Upper lobe of left lung (tissue), 6 donors: ENCODE measurements around the gene VDAC2. TPM values are rescaled to one million over a fixed set of nuclear protein-coding genes. Genes with fewer than 3 reads are reported as not detected.

ENCODE experiments used
- ATAC-seq, 2 donors: fragments of 200-7000 bp; cut with Tn5 transposase; one replicate each; pipeline ENCODE4 v1.9.1; 2022; ENCODE audit warnings: mild to moderate bottlenecking in 2 of 2, moderate library complexity in 2 of 2; ENCODE audit not compliant: low FRiP score in 2 of 2
- DNase-seq, 2 donors: peaks; one replicate each; pipeline ENCODE4 v3.0.0-alpha.2; 2019 to 2020
- H3K27ac ChIP-seq, 4 donors: fragments of 200-600 bp; sonication (generic); one replicate each; pipeline ENCODE4 v1.5.1; 2016 to 2019
- H3K27me3 ChIP-seq, 4 donors: fragments of 200-600 bp; sonication (generic); one replicate each; pipeline ENCODE4 v1.5.1; 2017 to 2019
- H3K36me3 ChIP-seq, 4 donors: fragments of 200-600 bp; sonication (generic); one replicate each; pipeline ENCODE4 v1.5.1; 2016 to 2019
- H3K4me1 ChIP-seq, 4 donors: fragments of 200-600 bp; sonication (generic); one replicate each; pipeline ENCODE4 v1.5.1; 2018 to 2019
- H3K4me3 ChIP-seq, 4 donors: fragments of 200-600 bp; sonication (generic); one replicate each; pipeline ENCODE4 v1.5.1; 2017 to 2019; ENCODE audit warnings: mild to moderate bottlenecking in 2 of 4, moderate library complexity in 1 of 4
- H3K9me3 ChIP-seq, 4 donors: fragments of 200-600 bp; sonication (generic); one replicate each; pipeline ENCODE4 v1.5.1; 2018 to 2019
- EP300 ChIP-seq, 4 donors: sonication (generic); formaldehyde crosslinking; IDR thresholded peaks; one replicate each; pipeline ENCODE4 v1.5.1; 2017; ENCODE audit warnings: antibody characterized with exemption in 4 of 4, control low read depth in 2 of 4
- POLR2A ChIP-seq, 4 donors: fragments of 450-650 bp; IDR thresholded peaks; one replicate each; pipeline ENCODE4 v1.5.1; 2016 to 2017; ENCODE audit warnings: antibody characterized with exemption in 4 of 4, mild to moderate bottlenecking in 2 of 4
- POLR2AphosphoS5 ChIP-seq, 2 donors: sonication (generic); formaldehyde crosslinking; IDR thresholded peaks; one replicate each; pipeline ENCODE4 v1.5.1; 2017; ENCODE audit warnings: antibody characterized with exemption in 2 of 2
- WGBS, 2 donors: methylation state at CpG; one replicate each; pipeline ENCODE4 v1.1.5; 2017 to 2018; 5-methylcytosine and 5-hydroxymethylcytosine counted together
- total RNA-seq, 6 donors: library from RNA; depleted of rRNA in 4 of 6; stranded (reverse); fragments of >200 nt in 4 of 6; gene quantifications; one replicate each; pipeline versions ENCODE4 v1.1.0 to v1.2.1, GENCODE V29; 2016 to 2021
- TF ChIP-seq, protein P1 (sequence below), 6 experiments: fragments of 450-650 bp in 4 of 6; fragments of 200-600 bp in 2 of 6; sonication (generic) in 2 of 6; IDR thresholded peaks; one replicate each; pipeline ENCODE4 v1.5.1; 2016 to 2019; ENCODE audit warnings: antibody characterized with exemption in 6 of 6
- donor health status: DM: no; HTN: no; CAD: no; lungs with moderate emphysema.
- donor health status: DM: no; HTN: yes; CAD: no; lungs with severe emphysema.

Gene VDAC2
- total RNA-seq, 6 donors from 2014 or later: 54.5 to 137 (median 98.8) TPM

DNA sequence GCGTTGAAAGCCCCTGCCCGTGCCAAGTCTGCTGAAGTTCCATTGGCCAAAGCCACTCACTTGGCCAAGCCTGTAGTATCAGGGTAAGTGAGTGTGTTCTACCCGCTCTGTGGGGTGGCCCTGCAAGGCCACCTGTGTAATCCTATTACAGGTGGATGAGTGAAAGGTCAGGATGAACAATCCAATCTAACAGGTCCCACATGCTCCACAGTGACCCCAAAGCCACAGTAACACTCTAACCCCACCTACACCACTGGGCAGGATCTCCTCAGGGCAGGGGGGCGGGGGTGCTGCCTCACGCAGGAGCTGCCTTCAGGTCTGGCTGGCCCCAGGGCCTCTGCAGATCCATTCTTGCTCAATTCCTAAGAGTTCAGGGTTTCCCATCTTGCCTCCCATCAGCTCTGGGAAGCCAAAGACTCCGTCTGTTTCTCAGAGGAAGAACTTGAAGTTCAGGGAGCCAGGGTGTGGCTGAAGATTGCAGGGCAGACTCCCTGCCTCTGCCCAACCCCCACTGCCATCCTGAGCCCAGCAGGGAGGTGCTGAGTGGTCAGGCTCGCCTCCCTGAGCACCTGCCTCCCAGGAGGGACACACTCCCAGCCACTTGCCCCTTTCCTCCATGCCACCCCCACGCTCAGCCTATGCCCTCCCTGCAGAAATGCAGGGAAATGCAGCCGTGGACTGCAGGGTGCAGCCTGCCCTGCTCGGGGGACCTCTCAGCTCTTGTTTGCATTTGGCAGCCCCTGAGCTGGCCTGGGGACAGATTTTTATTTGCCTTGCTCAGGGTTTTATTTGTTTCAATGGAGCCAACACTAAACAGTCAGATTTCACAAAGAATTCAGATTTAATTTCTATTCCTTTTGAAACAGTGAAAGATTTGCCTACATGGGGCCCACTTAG, 35.0 kb downstream of the VDAC2 start:
- DNase-seq (peak; percentile 41 to 72), ATAC-seq (no peak)
- H3K27ac ChIP-seq: no peak overlapping the region
- 71 to 72% methylated on average over 4 to 10 of the region's 10 CpGs for WGBS, 2 donors
- peaks cover 0 to 13% (median 3%) of the 10 kb centered on the region in 4 donors for H3K4me1 ChIP-seq
- H3K4me3 ChIP-seq: no peak overlapping the region
- H3K36me3 ChIP-seq: no peaks in the 10 kb centered on the region
- H3K9me3 ChIP-seq: no peaks in the 10 kb centered on the region
- no peaks in the 10 kb centered on the region for H3K27me3 ChIP-seq
- TF ChIP-seq EP300 (IDR thresholded peaks at IDR 0.05): no peak

DNA sequence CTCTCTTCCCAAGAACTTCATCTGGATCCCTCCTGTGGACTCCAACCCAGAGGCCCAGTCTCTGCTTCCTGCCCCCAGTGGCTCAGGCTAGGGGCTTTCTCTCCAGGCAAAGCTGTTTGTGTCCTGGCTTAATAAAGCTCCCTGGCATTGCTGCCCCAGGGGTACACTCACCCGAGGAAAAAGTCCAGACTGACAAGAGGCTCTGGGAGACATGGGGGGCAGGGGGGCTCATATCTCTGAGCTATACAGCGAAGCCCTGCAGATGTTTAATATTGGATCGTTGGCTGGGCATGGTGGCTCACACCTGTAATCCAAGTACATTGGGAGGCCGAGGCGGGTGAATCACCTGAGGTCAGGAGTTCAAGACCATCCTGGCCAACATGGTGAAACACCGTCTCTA, 35.9 kb downstream of the VDAC2 start:
- Histone ChIP-seq H3K27ac (no peak overlapping the region), H3K9me3 (no peaks in the 10 kb centered on the region), H3K36me3 (no peaks in the 10 kb centered on the region), H3K4me3 (no peak overlapping the region), H3K4me1 (peaks cover 0 to 13% (median 3%) of the 10 kb centered on the region in 4 donors), H3K27me3 (no peaks in the 10 kb centered on the region)
- WGBS, 2 donors: 89 to 96% methylated on average over 6 of the region's 6 CpGs
- ATAC-seq (no peak), DNase-seq (no peak)
- TF ChIP-seq, protein P1, sequence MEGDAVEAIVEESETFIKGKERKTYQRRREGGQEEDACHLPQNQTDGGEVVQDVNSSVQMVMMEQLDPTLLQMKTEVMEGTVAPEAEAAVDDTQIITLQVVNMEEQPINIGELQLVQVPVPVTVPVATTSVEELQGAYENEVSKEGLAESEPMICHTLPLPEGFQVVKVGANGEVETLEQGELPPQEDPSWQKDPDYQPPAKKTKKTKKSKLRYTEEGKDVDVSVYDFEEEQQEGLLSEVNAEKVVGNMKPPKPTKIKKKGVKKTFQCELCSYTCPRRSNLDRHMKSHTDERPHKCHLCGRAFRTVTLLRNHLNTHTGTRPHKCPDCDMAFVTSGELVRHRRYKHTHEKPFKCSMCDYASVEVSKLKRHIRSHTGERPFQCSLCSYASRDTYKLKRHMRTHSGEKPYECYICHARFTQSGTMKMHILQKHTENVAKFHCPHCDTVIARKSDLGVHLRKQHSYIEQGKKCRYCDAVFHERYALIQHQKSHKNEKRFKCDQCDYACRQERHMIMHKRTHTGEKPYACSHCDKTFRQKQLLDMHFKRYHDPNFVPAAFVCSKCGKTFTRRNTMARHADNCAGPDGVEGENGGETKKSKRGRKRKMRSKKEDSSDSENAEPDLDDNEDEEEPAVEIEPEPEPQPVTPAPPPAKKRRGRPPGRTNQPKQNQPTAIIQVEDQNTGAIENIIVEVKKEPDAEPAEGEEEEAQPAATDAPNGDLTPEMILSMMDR (IDR thresholded peaks at IDR 0.05): no peak
- no peak for TF ChIP-seq POLR2A (IDR thresholded peaks at IDR 0.05)
- TF ChIP-seq POLR2AphosphoS5 (IDR thresholded peaks at IDR 0.05): no peak
- no peak for TF ChIP-seq EP300 (IDR thresholded peaks at IDR 0.05)

DNA sequence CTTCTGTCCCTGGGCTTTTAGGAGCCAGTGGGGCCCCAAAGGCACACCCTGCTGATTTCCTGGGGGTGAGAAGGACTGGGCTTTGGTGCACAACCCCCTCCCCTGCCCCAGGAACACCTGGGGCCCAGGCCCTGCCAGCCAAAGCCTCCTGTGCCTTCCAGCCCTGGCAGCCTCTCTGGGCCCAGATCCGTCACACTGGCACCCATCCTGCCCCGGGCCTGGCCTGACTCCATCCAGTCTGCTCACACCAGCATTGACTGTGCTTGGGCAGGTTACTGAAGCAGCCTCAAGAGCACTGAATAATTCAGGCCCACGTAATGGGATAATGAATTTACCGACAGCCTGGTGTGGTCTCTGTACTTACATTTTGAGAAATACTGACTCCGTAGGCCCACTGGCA, 37.2 kb downstream of the VDAC2 start:
- ATAC-seq (no peak), DNase-seq (peak in 1 of 2 donors; percentile 30)
- H3K4me1 ChIP-seq: peaks cover 0 to 13% (median 3%) of the 10 kb centered on the region in 4 donors

DNA sequence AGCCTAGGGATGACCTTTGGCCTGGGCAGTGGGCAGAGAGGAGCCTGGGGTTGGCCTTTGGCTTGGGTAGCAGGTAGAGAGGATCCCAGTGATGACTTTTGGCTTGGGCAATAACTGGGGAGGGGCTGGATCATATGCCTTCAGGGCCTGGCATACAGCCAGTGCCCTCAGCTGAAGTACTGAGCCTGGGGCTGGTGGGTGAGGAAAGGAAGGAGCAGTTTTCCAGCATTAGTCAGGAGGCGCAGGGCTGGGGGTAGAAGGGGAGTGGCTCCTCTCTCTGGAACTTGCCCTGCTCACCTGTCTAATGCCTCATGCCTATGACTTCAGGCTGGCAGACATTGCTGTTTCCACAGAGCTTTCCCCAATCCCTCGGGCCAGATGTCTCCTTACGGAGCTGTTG, 40.3 kb downstream of the VDAC2 start:
- Histone ChIP-seq H3K27me3 (no peaks in the 10 kb centered on the region), H3K4me1 (peaks cover 0 to 4% (median under 1%) of the 10 kb centered on the region in 4 donors), H3K9me3 (peaks cover 8 to 32% (median 15%) of the 10 kb centered on the region in 4 donors), H3K4me3 (no peak overlapping the region), H3K27ac (no peak overlapping the region), H3K36me3 (no peaks in the 10 kb centered on the region)
- no peak for DNase-seq
- TF ChIP-seq EP300 (IDR thresholded peaks at IDR 0.05): no peak
- TF ChIP-seq, protein P1 (IDR thresholded peaks at IDR 0.05): no peak
- no peak for TF ChIP-seq POLR2A (IDR thresholded peaks at IDR 0.05)
- TF ChIP-seq POLR2AphosphoS5 (IDR thresholded peaks at IDR 0.05): no peak
- 94 to 100% methylated on average over 3 of the region's 3 CpGs for WGBS, 2 donors
- ATAC-seq: no peak

More for the DNA sequence above, 37.2 kb downstream of the VDAC2 start:
- H3K36me3 ChIP-seq: no peaks in the 10 kb centered on the region
- H3K9me3 ChIP-seq: peaks cover 0 to 6% (median under 1%) of the 10 kb centered on the region in 4 donors
- H3K27me3 ChIP-seq: no peaks in the 10 kb centered on the region
- no peak for TF ChIP-seq POLR2A (IDR thresholded peaks at IDR 0.05)
- no peak for TF ChIP-seq EP300 (IDR thresholded peaks at IDR 0.05)
- no peak for TF ChIP-seq POLR2AphosphoS5 (IDR thresholded peaks at IDR 0.05)
- TF ChIP-seq, protein P1 (IDR thresholded peaks at IDR 0.05): no peak
- no peak overlapping the region for H3K27ac ChIP-seq
- no peak overlapping the region for H3K4me3 ChIP-seq
- WGBS, 2 donors: 88 to 91% methylated on average over 5 of the region's 5 CpGs

DNA sequence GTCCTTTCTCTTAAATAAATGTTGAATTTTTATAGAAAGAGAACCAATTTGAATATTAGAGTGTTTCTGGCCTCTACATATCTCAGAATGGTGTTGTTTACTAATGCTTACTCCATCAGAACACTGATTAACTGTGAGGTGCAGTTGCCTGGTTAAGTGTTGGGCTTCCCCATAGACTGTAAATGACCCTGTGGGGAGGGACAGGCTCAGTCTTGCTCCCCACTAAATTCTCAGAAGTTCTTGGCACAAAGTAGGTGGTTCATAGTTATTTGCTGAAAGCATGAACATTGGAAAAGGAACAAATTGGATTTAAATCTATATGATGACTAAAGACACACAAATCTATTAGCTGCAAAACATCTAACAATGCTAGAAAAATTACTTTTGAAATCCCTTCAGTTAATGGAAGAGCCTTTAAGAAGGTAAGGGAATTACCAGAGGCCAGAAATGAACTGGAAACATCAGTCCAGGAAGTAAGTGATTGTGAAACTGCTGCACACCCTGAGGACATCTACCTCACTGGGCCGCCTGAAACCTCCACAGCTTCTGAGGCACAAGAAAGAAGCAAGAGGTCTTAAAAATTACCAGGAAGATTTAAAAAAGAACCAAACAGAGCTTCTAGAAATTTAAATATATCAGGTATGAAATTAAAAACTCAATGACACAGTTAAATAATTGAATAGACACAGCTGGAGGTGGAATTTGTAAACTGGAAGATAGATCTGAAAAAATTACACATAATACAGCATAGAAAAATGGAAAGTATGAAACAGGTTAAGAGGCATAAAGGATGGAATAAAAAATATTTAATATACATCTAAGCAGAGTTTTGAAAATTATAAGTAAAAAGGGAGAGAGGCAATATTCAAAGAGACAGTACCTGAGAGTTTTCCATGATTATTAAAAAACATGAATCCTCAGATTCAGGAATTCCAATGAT, 43.0 kb downstream of the VDAC2 start:
- Histone ChIP-seq H3K9me3 (peaks cover 8 to 32% (median 15%) of the 10 kb centered on the region in 4 donors), H3K27me3 (no peaks in the 10 kb centered on the region), H3K36me3 (no peaks in the 10 kb centered on the region), H3K27ac (no peak overlapping the region), H3K4me1 (no peaks in the 10 kb centered on the region), H3K4me3 (no peak overlapping the region)
- TF ChIP-seq POLR2A (IDR thresholded peaks at IDR 0.05) (no peak), EP300 (IDR thresholded peaks at IDR 0.05) (no peak), POLR2AphosphoS5 (IDR thresholded peaks at IDR 0.05) (no peak)
- TF ChIP-seq, protein P1 (IDR thresholded peaks at IDR 0.05): no peak
- no peak for ATAC-seq
- 95 to 100% methylated on average over 1 of the region's 1 CpG for WGBS, 2 donors
- DNase-seq: no peak
